ENCODE results near the gene ARHGAP33.
"Not testable (repeated sequence)": the region's sequence is repeated elsewhere in the genome, so short reads cannot be mapped to it uniquely, and the experiment has no call there.

Gene ARHGAP33

GRCh38 chr19:35830986-35831385, 55.6 kb downstream of the ARHGAP33 start:
- DNase-seq (ENCODE audit: low read depth in 2 of 3, low spot score in 2 of 3), result no peak

DNA sequence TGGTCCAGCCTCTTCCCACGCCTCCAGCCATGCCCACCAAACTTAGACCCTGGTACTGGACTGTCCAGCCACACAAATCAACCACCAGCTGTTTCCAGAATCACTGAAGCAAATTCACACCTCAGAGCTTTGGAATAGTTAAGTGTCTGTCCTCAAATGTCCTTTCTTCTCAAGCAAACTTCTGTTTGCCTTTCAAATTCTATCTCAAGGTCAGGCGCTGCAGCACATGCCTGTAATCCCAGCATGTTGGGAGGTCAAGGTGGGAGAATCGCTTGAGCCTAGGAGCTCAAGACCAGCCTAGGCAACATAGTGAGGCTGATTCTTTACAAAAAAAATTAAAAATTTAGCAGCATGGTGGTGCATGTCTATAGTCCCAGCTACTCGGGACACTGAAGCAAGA, 56.7 kb downstream of the ARHGAP33 start:
- DNase-seq (ENCODE audit: low read depth in 2 of 3, low spot score in 2 of 3), result no peak

GRCh38 chr19:35833972-35834371, 58.6 kb downstream of the ARHGAP33 start:
- DNase-seq (ENCODE audit: low read depth in 2 of 3, low spot score in 2 of 3), result no peak

GRCh38 chr19:35836096-35836495, 60.7 kb downstream of the ARHGAP33 start:
- DNase-seq (ENCODE audit: low read depth in 2 of 3, low spot score in 2 of 3), result not testable (repeated sequence)
